GM19238 (cell line): ENCODE results near the gene NKAPL.

Experiments used
- DNase-seq: peaks from one replicate; pipeline ENCODE4 v3.0.0; 2011; ENCODE audit warnings: low spot score; ENCODE audit not compliant: insufficient read length

The NKAPL gene

DNA sequence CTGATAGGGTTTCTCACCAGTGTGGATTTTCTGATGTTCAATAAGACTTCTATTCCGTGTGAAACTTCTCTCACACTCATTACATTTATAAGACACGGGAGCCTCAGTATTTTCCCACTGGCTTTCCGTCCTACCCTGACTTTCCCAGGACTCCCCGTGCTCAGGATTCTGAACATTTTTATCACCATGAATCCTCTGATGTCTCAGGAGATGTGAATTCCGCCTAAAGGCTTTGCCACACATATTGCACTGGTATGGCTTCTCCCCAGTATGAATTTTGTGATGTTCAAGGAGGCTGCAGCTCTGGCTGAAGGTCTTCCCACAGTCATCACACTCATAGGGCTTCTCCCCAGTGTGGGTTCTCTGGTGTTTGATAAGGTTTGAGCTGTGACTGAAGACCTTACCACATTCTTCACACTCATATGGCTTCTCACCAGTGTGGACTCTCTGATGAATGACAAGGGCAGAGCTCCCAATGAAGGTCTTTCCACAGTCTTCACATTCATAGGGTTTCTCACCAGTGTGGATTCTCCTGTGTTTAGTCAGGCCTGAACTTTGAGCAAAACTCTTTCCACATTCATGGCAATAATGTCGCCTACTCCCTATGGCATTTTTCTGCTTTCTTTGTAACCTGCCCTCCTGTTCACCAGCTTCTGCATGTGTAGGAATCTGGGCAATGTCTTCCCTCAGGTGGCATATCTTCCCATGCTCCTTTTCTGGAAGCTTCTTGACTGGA lies 13.7 kb upstream of the NKAPL start:
- DNase-seq = no peak

DNA sequence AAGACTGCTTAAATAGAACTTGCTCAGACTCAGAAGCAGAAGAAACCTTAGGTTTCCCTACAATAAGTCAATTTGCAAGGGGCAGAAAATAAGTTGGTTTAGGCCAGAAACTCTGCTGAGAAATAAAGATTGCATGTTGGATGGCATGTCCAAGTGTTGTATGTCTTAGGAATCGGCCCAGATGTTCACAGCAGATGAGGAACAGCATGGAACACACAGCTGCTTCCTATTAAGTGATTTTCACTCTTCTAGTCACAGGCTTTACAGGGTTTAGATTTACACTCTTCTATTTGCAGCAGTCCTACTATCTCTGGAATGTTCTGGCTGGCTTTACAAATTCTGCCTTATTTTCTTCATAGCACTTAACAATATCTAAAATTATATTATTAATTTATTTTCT lies 10.2 kb upstream of the NKAPL start:
- no peak for DNase-seq

- no peak for DNase-seq
Measured at GRCh38 chr6:28250747-28251146, 8.3 kb upstream of the NKAPL start.

GRCh38 chr6:28251661-28252008 lies 7.5 kb upstream of the NKAPL start:
- peak; percentile 30 for DNase-seq

GRCh38 chr6:28252009-28252975 lies 6.8 kb upstream of the NKAPL start, which contains the start of gene ZKSCAN4:
Gene ZKSCAN4 (minus strand): TSS chr6:28252269. CDS start chr6:28251980, 289 bp downstream.
- peak; percentile 66 for DNase-seq

DNA sequence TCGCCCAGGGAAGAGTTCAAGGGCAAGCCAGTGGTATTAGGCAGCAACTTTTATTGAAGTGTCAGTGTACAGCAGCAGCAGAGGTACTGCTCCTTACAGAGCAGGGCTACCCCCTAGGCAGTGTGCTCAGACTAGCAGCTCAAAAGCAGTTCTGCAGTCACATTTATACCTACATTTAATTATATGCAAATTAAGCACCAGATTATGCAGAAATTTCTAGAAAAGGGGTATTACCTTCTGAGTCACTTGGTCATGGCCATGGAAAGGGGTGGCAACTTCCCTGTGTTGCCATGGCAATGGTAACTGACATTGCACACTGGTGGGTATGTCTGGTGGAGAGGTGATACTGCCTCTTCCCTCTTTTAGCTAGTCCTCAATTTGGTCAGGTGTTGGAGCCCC lies 5.0 kb upstream of the NKAPL start:
- DNase-seq = no peak

- DNase-seq = no peak
Measured at GRCh38 chr6:28257042-28257441, 2.1 kb upstream of the NKAPL start.

- DNase-seq = no peak
Measured at GRCh38 chr6:28263922-28264321, 4.8 kb downstream of the NKAPL start.

GRCh38 chr6:28264834-28265401 lies 5.8 kb downstream of the NKAPL start:
- no peak for DNase-seq

- DNase-seq = no peak
Measured at GRCh38 chr6:28266563-28266961, 7.5 kb downstream of the NKAPL start.

DNA sequence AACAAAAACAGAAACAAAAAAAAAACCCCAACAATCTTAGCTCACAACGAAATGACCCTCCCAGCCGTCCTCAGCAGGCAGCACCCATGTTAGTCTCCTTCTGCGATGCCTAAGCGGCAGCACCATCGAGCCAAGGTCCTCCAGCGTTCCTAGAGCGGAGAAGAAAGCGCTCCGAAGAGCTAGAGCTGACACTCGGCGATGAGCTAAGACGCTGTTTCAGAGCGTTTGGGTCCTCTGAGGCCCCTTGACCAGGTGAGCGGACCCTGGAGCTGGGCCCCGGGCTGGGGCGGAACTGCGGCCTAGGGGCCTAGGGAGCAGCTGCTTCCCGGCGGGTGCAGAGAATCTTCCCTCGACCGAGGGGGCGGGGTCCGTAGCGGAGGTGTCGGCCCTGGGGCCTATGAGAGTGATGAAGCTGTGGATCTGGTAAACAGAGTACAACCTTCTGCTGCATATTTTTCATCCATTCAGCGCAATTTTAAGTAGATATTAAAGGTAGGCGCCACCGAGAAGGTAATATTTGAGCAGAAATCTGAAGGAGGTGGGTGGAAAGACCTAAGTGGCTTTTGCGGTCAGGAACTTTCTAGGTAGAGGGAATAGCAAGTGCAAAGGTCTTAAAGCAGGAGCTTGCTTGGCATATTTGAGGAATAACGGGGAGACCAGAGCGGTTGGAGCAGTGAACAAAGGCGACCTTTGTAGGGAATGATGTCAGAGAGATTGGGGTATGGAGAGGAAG lies 8.0 kb downstream of the NKAPL start, which contains the start of gene ZSCAN26:
Gene ZSCAN26 (plus strand): TSS at position 182 of the 733 bp plus-strand sequence. CDS start 4,777 bp downstream, outside the sequence.
- DNase-seq = peak; percentile 62

DNA sequence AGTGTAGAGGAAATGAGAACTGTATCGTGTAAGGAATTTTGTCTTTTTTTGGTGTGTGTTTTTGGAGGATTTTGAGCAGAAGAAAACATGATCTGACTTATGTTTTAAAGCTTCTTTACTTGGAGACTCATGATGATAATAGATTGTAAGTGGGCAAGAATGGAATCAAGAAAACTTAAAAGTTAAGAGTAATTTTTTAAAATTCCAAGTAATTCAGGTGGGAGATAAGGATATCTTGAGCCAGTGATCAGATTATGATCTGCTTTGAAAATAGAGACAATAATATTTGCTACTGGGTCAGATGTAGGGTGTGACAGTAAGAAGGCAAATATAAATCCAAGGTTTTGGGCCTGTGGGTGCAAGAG lies 8.6 kb downstream of the NKAPL start:
- DNase-seq = no peak

GRCh38 chr6:28269492-28269891 lies 10.4 kb downstream of the NKAPL start:
- no peak for DNase-seq

DNA sequence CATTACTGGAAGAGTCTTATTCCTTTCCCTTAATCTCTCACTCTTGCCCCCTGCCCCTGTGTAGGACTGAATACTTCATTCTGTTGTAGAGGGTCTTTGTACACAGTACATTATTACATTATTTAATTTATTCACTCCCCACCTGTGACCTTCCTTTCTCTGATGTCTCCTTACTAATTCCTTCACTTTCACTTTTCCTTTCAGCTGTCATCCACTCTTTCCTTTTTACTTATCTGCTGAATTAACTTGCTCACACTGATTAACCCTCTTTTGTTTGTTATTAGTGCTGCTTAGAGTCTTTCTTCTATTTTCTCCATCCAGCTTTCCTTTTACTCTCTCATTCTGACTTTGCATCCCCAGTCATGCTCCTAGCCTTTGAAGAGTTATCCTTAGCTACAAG lies 15.8 kb downstream of the NKAPL start:
- DNase-seq = no peak

GRCh38 chr6:28277746-28278145 lies 18.6 kb downstream of the NKAPL start:
- no peak for DNase-seq

GRCh38 chr6:28280595-28281287 lies 21.6 kb downstream of the NKAPL start:
- no peak for DNase-seq

GRCh38 chr6:28281288-28282064 lies 22.4 kb downstream of the NKAPL start, which contains the start of gene PGBD1:
Gene PGBD1 (plus strand): TSS chr6:28281572. CDS start chr6:28283814, 2,242 bp downstream.
- DNase-seq = peak; percentile 44

GRCh38 chr6:28282926-28283325 lies 23.8 kb downstream of the NKAPL start:
- no peak for DNase-seq

DNA sequence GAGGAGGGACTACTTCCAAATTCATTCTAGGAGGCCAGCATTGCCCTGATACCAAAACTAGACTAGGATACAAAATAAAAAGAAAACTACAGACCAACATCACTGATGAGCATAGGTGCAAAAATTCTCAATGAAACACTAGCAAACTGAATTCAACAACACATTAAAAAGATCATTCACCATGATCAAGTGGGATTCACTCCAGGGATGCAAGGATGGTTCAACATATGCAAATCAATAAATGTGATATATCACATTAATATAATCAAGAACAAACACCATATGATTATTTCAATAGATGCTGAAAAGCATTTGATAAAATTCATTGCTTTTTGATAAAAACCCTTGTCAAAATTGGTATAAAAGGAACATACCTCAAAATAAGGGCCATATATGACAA lies 32.5 kb downstream of the NKAPL start:
- DNase-seq = no peak

GRCh38 chr6:28295326-28295725 lies 36.2 kb downstream of the NKAPL start:
- DNase-seq = no peak
